ENCODE data around the gene TMEM9B. TPM values are rescaled to one million over a fixed set of nuclear protein-coding genes. Genes with fewer than 3 reads are reported as not detected.
"Not testable (repeated sequence)": the region's sequence is repeated elsewhere in the genome, so short reads cannot be mapped to it uniquely, and the experiment has no call there.

TMEM9B gene
- 10 to 100 TPM; 22.9 to 30.1 TPM for total RNA-seq

GRCh38 chr11:8964324-8965320 lies at the start of gene TMEM9B:
Gene TMEM9B, minus strand, starts transcription at chr11:8964442. Its CDS starts 129 bp downstream, at chr11:8964313.
- peaks cover 4% of the 10 kb centered on the region for H3K36me3 Mint-ChIP-seq
- peak within 1 kb of the TSS; percentile 98 for H3K4me3 Mint-ChIP-seq
- CTCF ChIA-PET = interaction anchor here (0.9 to 2.4 kb wide), 10 partner anchors 23 to 977 kb away, joined by 3 to 19 read pairs (median 4); partner anchors contain the start of gene EIF3F
- ATAC-seq (peak; percentile 89), DNase-seq (peak; percentile 92)
- H3K4me1 Mint-ChIP-seq = peaks cover 32% of the 10 kb centered on the region
- H3K27me3 Mint-ChIP-seq = no peaks in the 10 kb centered on the region
- peak within 1 kb of the TSS; percentile 97 for H3K27ac Mint-ChIP-seq
- no peaks in the 10 kb centered on the region for H3K9me3 Mint-ChIP-seq (ENCODE audit: low read depth)

DNA sequence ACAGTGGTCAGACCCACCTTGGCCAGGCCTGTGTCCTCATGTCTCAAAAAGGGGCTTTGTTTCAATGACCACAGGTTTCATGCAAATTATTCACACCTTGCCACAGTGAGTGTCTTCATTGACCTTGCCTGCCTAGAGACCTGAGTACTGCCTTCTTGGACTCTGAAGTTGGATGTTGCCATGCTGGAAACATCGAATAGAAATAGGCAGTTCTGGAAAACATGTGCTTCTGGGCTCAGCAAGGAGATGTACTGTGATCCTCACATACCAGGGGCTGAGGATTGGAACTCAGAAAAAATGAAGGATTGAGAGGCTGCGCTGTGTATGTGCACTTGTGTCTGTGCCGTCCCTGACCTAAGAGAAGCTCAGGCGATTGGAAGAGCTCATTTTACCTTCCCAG lies 49.1 kb upstream of the TMEM9B start:
- Mint-ChIP-seq H3K36me3 (no peaks in the 10 kb centered on the region), H3K4me1 (peaks cover 18% of the 10 kb centered on the region), H3K27ac (no peak overlapping the region), H3K4me3 (no peak overlapping the region), H3K27me3 (peaks cover 32% of the 10 kb centered on the region), H3K9me3 (ENCODE audit: low read depth) (no peaks in the 10 kb centered on the region)
- no peak for ATAC-seq
- CTCF ChIA-PET = interaction anchor here (1.8 to 6.2 kb wide), 3 partner anchors 12 to 125 kb away, joined by 7 to 79 read pairs (median 23); no protein-coding TSS in a partner anchor
- no peak for DNase-seq

DNA sequence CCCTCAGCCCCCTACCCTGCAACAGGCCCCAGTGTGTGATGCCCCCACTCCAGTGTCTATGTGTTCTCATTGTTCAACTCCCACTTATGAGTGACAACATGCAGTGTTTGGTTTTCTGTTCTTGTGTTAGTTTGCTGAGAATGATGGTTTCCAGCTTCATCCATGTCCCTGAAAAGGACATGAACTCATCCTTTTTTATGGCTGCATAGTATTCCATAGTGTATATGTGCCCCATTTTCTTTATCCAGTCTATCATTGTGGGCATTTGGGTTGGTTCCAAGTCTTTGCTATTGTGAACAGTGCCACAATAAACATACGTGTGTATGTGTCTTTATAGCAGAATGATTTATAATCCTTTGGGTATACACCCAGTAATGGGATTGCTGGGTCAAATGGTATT lies 45.3 kb upstream of the TMEM9B start:
- H3K27ac Mint-ChIP-seq; H3K36me3 Mint-ChIP-seq; H3K9me3 Mint-ChIP-seq (ENCODE audit: low read depth); H3K4me3 Mint-ChIP-seq; DNase-seq; H3K4me1 Mint-ChIP-seq; ATAC-seq; CTCF ChIA-PET: not testable (repeated sequence)
- H3K27me3 Mint-ChIP-seq = peaks cover 64% of the 10 kb centered on the region

- Mint-ChIP-seq H3K9me3 (ENCODE audit: low read depth) (no peaks in the 10 kb centered on the region), H3K27me3 (peaks cover 64% of the 10 kb centered on the region), H3K27ac (no peak overlapping the region), H3K4me1 (peaks cover 6% of the 10 kb centered on the region), H3K36me3 (no peaks in the 10 kb centered on the region), H3K4me3 (no peak overlapping the region)
- ATAC-seq (no peak), DNase-seq (no peak)
- CTCF ChIA-PET = no interaction called here
Measured at GRCh38 chr11:9008661-9009060, 44.4 kb upstream of the TMEM9B start.

DNA sequence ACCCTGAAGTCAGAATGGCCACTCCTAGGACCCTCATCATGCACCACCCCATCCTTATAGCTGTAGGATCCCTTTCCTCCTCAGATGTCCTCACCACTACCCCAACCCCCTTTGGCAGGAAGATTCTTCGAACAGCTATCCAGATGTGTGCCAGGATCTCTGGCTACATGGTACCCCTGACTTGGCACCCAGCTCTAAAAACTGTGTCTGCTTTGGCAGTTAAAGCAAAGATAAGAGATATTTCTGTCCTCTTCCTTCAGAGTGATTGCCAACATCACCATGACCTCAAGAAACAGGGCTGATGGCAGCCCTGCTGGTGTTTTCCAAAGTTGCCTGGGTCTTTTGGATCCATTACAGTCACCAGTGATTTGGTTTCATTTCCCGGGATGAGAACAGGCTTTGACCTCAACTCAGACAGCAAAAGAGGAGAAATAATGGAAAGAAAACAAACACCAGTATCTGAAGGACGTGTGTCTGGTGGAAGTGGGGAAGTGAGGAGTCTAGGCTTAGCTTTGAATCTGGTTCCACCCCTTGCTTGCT lies 43.8 kb upstream of the TMEM9B start:
- H3K36me3 Mint-ChIP-seq = no peaks in the 10 kb centered on the region
- H3K9me3 Mint-ChIP-seq (ENCODE audit: low read depth) = no peaks in the 10 kb centered on the region
- peaks cover 9% of the 10 kb centered on the region for H3K4me1 Mint-ChIP-seq
- peaks cover 63% of the 10 kb centered on the region for H3K27me3 Mint-ChIP-seq
- no peak overlapping the region for H3K4me3 Mint-ChIP-seq
- CTCF ChIA-PET = no interaction called here
- H3K27ac Mint-ChIP-seq = no peak overlapping the region
- DNase-seq (no peak), ATAC-seq (no peak)

DNA sequence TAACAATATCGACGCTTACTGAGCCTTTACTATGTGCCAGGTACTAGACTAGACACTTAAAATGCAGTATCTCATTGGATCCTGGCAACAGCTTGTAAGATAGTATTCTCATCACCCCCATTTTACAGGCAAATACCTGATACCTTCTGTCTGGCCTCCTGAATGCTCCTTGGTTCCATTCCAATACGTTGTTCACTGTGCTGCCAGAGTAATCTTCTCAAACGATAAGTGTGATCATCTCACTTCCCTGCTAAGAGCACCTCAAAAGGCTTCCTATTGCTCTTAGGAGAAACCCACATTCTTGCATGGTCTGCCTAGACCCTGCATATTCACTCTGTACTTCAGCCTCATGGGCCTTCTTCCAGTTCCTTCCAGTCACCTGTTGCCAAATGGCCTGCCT lies 40.8 kb upstream of the TMEM9B start:
- DNase-seq (no peak), ATAC-seq (no peak)
- no peaks in the 10 kb centered on the region for H3K9me3 Mint-ChIP-seq (ENCODE audit: low read depth)
- H3K27ac Mint-ChIP-seq = no peak overlapping the region
- H3K4me3 Mint-ChIP-seq = peak overlapping the region; percentile 46
- CTCF ChIA-PET = interaction anchor here (2.8 kb wide), 1 partner anchor 11 kb away, joined by 24 read pairs; no protein-coding TSS in a partner anchor
- H3K27me3 Mint-ChIP-seq = peaks cover 65% of the 10 kb centered on the region
- H3K36me3 Mint-ChIP-seq = no peaks in the 10 kb centered on the region
- peaks cover 23% of the 10 kb centered on the region for H3K4me1 Mint-ChIP-seq

- Mint-ChIP-seq H3K4me1 (peaks cover 23% of the 10 kb centered on the region), H3K36me3 (no peaks in the 10 kb centered on the region), H3K9me3 (ENCODE audit: low read depth) (no peaks in the 10 kb centered on the region), H3K27me3 (peaks cover 61% of the 10 kb centered on the region), H3K4me3 (peak overlapping the region; percentile 46), H3K27ac (no peak overlapping the region)
- CTCF ChIA-PET = interaction anchor here (0.8 to 1.5 kb wide), 3 partner anchors 11 to 134 kb away, joined by 4 to 12 read pairs (median 4); no protein-coding TSS in a partner anchor
- DNase-seq (no peak), ATAC-seq (no peak)
Measured at GRCh38 chr11:9004183-9004926, 40.1 kb upstream of the TMEM9B start.

GRCh38 chr11:9003573-9004182 lies 39.4 kb upstream of the TMEM9B start, which contains the start of gene NRIP3:
Gene NRIP3, minus strand, starts transcription at chr11:9004001. Its CDS starts 66 bp downstream, at chr11:9003935.
- ATAC-seq (peak; percentile 90), DNase-seq (peak; percentile 78)
- Mint-ChIP-seq H3K9me3 (ENCODE audit: low read depth) (no peaks in the 10 kb centered on the region), H3K27ac (no peak within 1 kb of the TSS), H3K4me1 (peaks cover 23% of the 10 kb centered on the region), H3K27me3 (peaks cover 62% of the 10 kb centered on the region), H3K4me3 (peak within 1 kb of the TSS; percentile 67), H3K36me3 (no peaks in the 10 kb centered on the region)
- CTCF ChIA-PET = interaction anchor here (0.8 to 1.6 kb wide), 4 partner anchors 10 to 134 kb away, joined by 4 to 12 read pairs (median 4); no protein-coding TSS in a partner anchor

GRCh38 chr11:9002920-9003572 lies 38.8 kb upstream of the TMEM9B start:
- H3K4me1 Mint-ChIP-seq = peaks cover 23% of the 10 kb centered on the region
- CTCF ChIA-PET = interaction anchor here (0.5 to 1.6 kb wide), 6 partner anchors 10 to 437 kb away, joined by 3 to 12 read pairs (median 4); no protein-coding TSS in a partner anchor
- ATAC-seq (no peak), DNase-seq (no peak)
- H3K9me3 Mint-ChIP-seq (ENCODE audit: low read depth) = no peaks in the 10 kb centered on the region
- no peaks in the 10 kb centered on the region for H3K36me3 Mint-ChIP-seq
- H3K27ac Mint-ChIP-seq = no peak overlapping the region
- H3K4me3 Mint-ChIP-seq = peak overlapping the region; percentile 67
- H3K27me3 Mint-ChIP-seq = peaks cover 62% of the 10 kb centered on the region

GRCh38 chr11:9001736-9002135 lies 37.5 kb upstream of the TMEM9B start:
- Mint-ChIP-seq H3K36me3 (no peaks in the 10 kb centered on the region), H3K4me3 (no peak overlapping the region), H3K27me3 (peaks cover 53% of the 10 kb centered on the region), H3K4me1 (peaks cover 23% of the 10 kb centered on the region), H3K9me3 (ENCODE audit: low read depth) (no peaks in the 10 kb centered on the region), H3K27ac (no peak overlapping the region)
- CTCF ChIA-PET = interaction anchor here (1.0 to 2.8 kb wide), 2 partner anchors 14 to 136 kb away, joined by 3 to 14 read pairs; no protein-coding TSS in a partner anchor
- DNase-seq = peak; percentile 58
- peak; percentile 59 for ATAC-seq

DNA sequence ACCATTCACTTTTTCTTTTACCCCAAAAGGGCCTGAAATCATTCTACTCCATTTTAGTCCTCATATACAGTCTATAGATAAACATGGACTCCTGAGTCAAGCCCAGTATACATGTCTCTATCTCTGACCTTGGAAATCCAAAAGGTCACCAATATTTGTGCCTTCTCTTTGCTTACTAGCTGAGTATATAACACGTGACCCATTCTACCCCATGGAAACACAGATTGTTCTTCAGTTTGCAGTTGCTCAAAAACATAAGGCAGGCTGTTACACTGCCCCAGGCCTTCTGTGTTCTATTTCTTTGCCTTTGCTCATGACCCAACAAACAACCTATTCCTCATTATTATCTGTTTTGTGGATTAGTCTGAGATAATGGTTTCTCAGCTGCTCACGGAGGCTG lies 33.8 kb upstream of the TMEM9B start:
- ATAC-seq (no peak), DNase-seq (no peak)
- Mint-ChIP-seq H3K9me3 (ENCODE audit: low read depth) (no peaks in the 10 kb centered on the region), H3K27me3 (peaks cover 33% of the 10 kb centered on the region), H3K4me1 (peaks cover 13% of the 10 kb centered on the region), H3K4me3 (no peak overlapping the region), H3K36me3 (no peaks in the 10 kb centered on the region), H3K27ac (no peak overlapping the region)
- CTCF ChIA-PET = interaction anchor here (1.3 to 2.4 kb wide), 2 partner anchors 16 to 140 kb away, joined by 4 to 7 read pairs; no protein-coding TSS in a partner anchor

DNA sequence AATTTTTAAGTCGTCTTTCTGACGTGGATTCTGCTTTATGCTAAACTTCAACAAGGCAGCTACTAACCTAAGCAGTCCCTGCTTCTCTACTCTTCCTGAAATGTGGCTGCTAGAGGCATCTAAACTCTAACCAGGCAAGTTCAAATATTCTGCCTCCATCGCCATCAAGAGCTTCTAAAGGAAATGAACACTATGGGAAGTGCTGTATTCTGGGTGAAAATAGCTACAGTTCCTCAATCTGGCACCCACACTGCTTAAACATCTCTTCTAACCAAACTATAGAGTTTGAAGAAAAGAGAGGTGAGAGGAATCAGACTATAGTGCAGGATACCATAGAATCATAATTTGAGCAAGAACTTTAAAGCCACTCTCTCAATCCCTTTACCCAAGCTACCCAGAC lies 33.2 kb upstream of the TMEM9B start:
- Mint-ChIP-seq H3K9me3 (ENCODE audit: low read depth) (no peaks in the 10 kb centered on the region), H3K36me3 (no peaks in the 10 kb centered on the region), H3K27ac (no peak overlapping the region), H3K4me3 (no peak overlapping the region), H3K27me3 (peaks cover 30% of the 10 kb centered on the region), H3K4me1 (peaks cover 10% of the 10 kb centered on the region)
- ATAC-seq = no peak
- no peak for DNase-seq
- CTCF ChIA-PET = interaction anchor here (0.7 to 2.4 kb wide), 3 partner anchors 15 to 169 kb away, joined by 4 to 7 read pairs (median 5); no protein-coding TSS in a partner anchor
